Loucy (cell line): Measurements from ENCODE around the gene PDGFC.

Source experiments
- H2AFZ ChIP-seq: fragments of 200-600 bp; sonication (generic); 2 replicates; pipeline ENCODE4 v1.6.0; 2016; ENCODE audit warnings: antibody characterized with exemption, mild to moderate bottlenecking, low read length, moderate library complexity
- H3F3A ChIP-seq: fragments of 200-600 bp; 2 replicates; pipeline ENCODE4 v1.6.0; 2016; ENCODE audit warnings: antibody characterized with exemption, low read depth, mild to moderate bottlenecking
- H3K27me3 ChIP-seq: fragments of 200-600 bp; sonication (generic); 2 replicates; pipeline ENCODE4 v1.6.1; 2014; ENCODE audit warnings: low read length, mild to moderate bottlenecking; ENCODE audit not compliant: insufficient read depth, poor library complexity, severe bottlenecking
- H3K36me3 ChIP-seq: fragments of 200-600 bp; sonication (generic); 2 replicates; pipeline ENCODE4 v1.6.1; 2016; ENCODE audit warnings: low read length; ENCODE audit not compliant: insufficient read depth
- H3K4me1 ChIP-seq: fragments of 200-600 bp; sonication (generic); 2 replicates; pipeline ENCODE4 v1.5.1; 2014; ENCODE audit warnings: low read length, mild to moderate bottlenecking; ENCODE audit not compliant: insufficient read depth, poor library complexity, severe bottlenecking
- H3K4me2 ChIP-seq: fragments of 200-600 bp; sonication (generic); 2 replicates; pipeline ENCODE4 v1.6.0; 2014; ENCODE audit warnings: antibody characterized with exemption, low read length, low read depth, mild to moderate bottlenecking; ENCODE audit not compliant: poor library complexity, severe bottlenecking
- H3K4me3 ChIP-seq: fragments of 200-600 bp; sonication (generic); 2 replicates; pipeline ENCODE4 v1.5.1; 2014; ENCODE audit warnings: low read length, mild to moderate bottlenecking, mixed read lengths; ENCODE audit not compliant: poor library complexity, severe bottlenecking
- H3K79me2 ChIP-seq: fragments of 200-600 bp; sonication (generic); 2 replicates; pipeline ENCODE4 v1.6.1; 2014; ENCODE audit warnings: low read length; ENCODE audit not compliant: insufficient read depth
- H3K9ac ChIP-seq: fragments of 200-600 bp; sonication (generic); 2 replicates; pipeline ENCODE4 v1.6.0; 2014; ENCODE audit warnings: mild to moderate bottlenecking, low read depth, low read length, moderate library complexity; ENCODE audit not compliant: poor library complexity, severe bottlenecking
- H3K9me2 ChIP-seq: fragments of 200-600 bp; sonication (generic); replicated peaks from 2 replicates; pipeline ENCODE4 v1.6.1; 2016; ENCODE audit warnings: low read depth, low read length, mixed read lengths
- H3K9me3 ChIP-seq: fragments of 200-600 bp; sonication (generic); 2 replicates; pipeline ENCODE4 v1.6.1; 2014; ENCODE audit warnings: mild to moderate bottlenecking, antibody characterized with exemption, low read length, low read depth; ENCODE audit not compliant: insufficient read depth
- H4K20me1 ChIP-seq: fragments of 200-600 bp; sonication (generic); 2 replicates; pipeline ENCODE4 v1.6.0; 2014; ENCODE audit warnings: antibody characterized with exemption, low read length, mild to moderate bottlenecking; ENCODE audit not compliant: insufficient read depth, poor library complexity, severe bottlenecking
- EZH2phosphoT487 ChIP-seq: fragments of 200-600 bp; IDR thresholded peaks from 2 replicates; pipeline ENCODE4 v1.6.1; 2018; ENCODE audit warnings: antibody characterized with exemption, mild to moderate bottlenecking, moderate library complexity, borderline replicate concordance
- TF ChIP-seq, protein P1 (sequence below): fragments of 200-600 bp; sonication (generic); conservative IDR thresholded peaks from 2 replicates; pipeline ENCODE4 v1.5.1; 2014; ENCODE audit warnings: mild to moderate bottlenecking, antibody characterized with exemption, low read length

Gene PDGFC

DNA sequence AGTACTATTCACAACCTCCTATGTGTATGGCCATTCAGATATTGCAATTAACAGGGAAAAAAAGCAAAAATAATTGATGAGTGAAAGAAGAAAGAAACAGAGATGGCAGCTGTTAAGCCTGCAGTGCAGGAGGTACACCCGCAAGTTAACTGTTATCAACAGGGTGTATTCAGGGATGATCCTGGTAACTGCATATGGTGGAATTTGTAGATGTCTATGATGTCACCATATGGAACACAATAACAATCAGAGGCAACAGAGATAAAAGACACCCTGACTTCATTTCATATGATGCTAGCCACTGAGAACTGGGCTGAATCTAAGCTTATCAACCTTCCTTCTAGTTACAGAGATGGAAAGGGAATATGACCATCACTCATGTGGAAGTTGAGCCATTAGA lies 96.5 kb downstream of the PDGFC start:
- TF ChIP-seq, protein P1, sequence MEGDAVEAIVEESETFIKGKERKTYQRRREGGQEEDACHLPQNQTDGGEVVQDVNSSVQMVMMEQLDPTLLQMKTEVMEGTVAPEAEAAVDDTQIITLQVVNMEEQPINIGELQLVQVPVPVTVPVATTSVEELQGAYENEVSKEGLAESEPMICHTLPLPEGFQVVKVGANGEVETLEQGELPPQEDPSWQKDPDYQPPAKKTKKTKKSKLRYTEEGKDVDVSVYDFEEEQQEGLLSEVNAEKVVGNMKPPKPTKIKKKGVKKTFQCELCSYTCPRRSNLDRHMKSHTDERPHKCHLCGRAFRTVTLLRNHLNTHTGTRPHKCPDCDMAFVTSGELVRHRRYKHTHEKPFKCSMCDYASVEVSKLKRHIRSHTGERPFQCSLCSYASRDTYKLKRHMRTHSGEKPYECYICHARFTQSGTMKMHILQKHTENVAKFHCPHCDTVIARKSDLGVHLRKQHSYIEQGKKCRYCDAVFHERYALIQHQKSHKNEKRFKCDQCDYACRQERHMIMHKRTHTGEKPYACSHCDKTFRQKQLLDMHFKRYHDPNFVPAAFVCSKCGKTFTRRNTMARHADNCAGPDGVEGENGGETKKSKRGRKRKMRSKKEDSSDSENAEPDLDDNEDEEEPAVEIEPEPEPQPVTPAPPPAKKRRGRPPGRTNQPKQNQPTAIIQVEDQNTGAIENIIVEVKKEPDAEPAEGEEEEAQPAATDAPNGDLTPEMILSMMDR: no peak
- no peak for TF ChIP-seq EZH2phosphoT487
- Histone ChIP-seq H3K36me3 (no peaks in the 10 kb centered on the region), H3F3A (no peaks in the 10 kb centered on the region), H3K4me1 (no peaks in the 10 kb centered on the region), H3K9me3 (no peaks in the 10 kb centered on the region), H3K9ac (no peak overlapping the region), H3K4me2 (no peak overlapping the region), H4K20me1 (no peaks in the 10 kb centered on the region), H3K27me3 (no peaks in the 10 kb centered on the region), H2AFZ (no peak overlapping the region), H3K79me2 (no peaks in the 10 kb centered on the region), H3K4me3 (no peak overlapping the region), H3K9me2 (no peaks in the 10 kb centered on the region)

DNA sequence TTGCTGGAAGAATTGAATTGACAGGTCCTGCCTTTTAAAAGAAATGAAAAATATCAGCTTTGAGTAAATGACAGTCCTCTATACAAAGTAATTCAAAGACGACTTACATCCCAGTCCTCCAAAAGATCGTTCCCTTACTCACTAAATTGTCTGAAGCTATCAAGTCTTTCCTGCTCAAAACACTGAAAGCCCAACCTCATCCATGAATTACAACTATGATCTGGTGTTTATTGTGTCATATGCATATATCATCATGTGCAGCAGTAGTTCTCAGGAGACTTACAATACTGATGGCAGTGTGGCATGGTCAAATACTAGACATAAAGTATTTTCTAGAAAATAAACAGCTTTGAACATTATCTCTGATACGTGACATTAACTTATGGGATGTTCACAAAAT lies 97.8 kb downstream of the PDGFC start:
- H4K20me1 ChIP-seq: no peaks in the 10 kb centered on the region
- no peaks in the 10 kb centered on the region for H3K27me3 ChIP-seq
- H3K4me3 ChIP-seq: no peak overlapping the region
- H3K4me2 ChIP-seq: no peak overlapping the region
- no peaks in the 10 kb centered on the region for H3K9me2 ChIP-seq
- no peak for TF ChIP-seq EZH2phosphoT487
- TF ChIP-seq, protein P1: no peak
- H2AFZ ChIP-seq: no peak overlapping the region
- no peaks in the 10 kb centered on the region for H3K9me3 ChIP-seq
- no peaks in the 10 kb centered on the region for H3K36me3 ChIP-seq
- H3F3A ChIP-seq: no peaks in the 10 kb centered on the region
- H3K79me2 ChIP-seq: no peaks in the 10 kb centered on the region
- no peak overlapping the region for H3K9ac ChIP-seq
- no peaks in the 10 kb centered on the region for H3K4me1 ChIP-seq

DNA sequence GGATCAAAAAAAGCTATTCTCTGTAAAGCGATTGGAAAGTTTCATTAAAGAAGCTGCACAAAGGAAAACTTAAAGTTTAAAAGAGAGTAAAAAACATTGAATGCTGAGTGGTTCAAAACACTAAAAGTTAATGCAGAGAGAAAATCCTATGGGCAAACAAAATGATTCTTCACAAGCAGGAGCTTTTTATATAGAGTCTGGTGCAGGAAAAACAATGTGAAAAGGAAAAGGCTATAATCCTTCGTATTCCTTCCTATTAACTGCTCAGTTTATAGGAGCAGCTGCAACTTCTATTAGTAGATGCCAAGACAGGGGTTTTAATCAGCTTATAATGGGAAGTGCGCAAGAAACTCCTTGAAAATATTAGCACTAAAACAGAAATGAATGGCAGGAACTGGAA lies 100.7 kb downstream of the PDGFC start:
- Histone ChIP-seq H2AFZ (no peak overlapping the region), H3K4me2 (no peak overlapping the region), H3K4me1 (no peaks in the 10 kb centered on the region), H3K27me3 (no peaks in the 10 kb centered on the region), H3K9me2 (no peaks in the 10 kb centered on the region), H3F3A (no peaks in the 10 kb centered on the region), H3K4me3 (no peak overlapping the region), H3K9me3 (no peaks in the 10 kb centered on the region), H3K36me3 (no peaks in the 10 kb centered on the region), H3K79me2 (no peaks in the 10 kb centered on the region), H3K9ac (no peak overlapping the region), H4K20me1 (no peaks in the 10 kb centered on the region)
- TF ChIP-seq EZH2phosphoT487: no peak
- TF ChIP-seq, protein P1: no peak
